ENCODE results near the gene ARHGAP18. TPM values are rescaled to one million over a fixed set of nuclear protein-coding genes. Genes with fewer than 3 reads are reported as not detected.

Gene ARHGAP18
- total RNA-seq, 1 donor from 2014 or later = 4.5 TPM

DNA sequence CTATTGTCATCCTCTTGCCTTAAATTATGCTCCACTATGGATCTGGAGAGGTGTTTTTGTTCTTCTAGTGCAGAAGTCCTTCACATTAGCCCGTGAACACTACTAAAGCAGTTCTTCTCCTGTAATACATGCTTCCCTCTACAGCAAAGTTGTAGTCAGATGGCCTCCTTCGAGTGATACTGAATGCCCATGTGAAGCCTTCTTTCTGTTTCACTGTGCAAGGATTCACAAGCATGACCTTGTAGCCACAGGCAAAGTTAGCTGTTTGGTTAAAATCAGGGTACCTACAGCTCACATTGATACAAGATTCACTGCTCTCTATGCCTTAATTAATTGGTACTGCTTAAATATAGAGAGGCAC, 47.6 kb downstream of the ARHGAP18 start:
- H3K27me3 ChIP-seq (ENCODE audit: control insufficient read depth, insufficient read depth, low read length) = no peaks in the 10 kb centered on the region
- FAIRE-seq = no peak
- no peak for DNase-seq (ENCODE audit: low read depth)
- H3K4me3 ChIP-seq (ENCODE audit: low read depth, low read length) = no peak overlapping the region
- TF ChIP-seq, protein P1, sequence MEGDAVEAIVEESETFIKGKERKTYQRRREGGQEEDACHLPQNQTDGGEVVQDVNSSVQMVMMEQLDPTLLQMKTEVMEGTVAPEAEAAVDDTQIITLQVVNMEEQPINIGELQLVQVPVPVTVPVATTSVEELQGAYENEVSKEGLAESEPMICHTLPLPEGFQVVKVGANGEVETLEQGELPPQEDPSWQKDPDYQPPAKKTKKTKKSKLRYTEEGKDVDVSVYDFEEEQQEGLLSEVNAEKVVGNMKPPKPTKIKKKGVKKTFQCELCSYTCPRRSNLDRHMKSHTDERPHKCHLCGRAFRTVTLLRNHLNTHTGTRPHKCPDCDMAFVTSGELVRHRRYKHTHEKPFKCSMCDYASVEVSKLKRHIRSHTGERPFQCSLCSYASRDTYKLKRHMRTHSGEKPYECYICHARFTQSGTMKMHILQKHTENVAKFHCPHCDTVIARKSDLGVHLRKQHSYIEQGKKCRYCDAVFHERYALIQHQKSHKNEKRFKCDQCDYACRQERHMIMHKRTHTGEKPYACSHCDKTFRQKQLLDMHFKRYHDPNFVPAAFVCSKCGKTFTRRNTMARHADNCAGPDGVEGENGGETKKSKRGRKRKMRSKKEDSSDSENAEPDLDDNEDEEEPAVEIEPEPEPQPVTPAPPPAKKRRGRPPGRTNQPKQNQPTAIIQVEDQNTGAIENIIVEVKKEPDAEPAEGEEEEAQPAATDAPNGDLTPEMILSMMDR (IDR thresholded peaks at IDR 0.05; ENCODE audit: insufficient read depth, low read length, severe bottlenecking) = no peak
- no peaks in the 10 kb centered on the region for H3K36me3 ChIP-seq (ENCODE audit: control insufficient read depth, insufficient read depth, low read length)

DNA sequence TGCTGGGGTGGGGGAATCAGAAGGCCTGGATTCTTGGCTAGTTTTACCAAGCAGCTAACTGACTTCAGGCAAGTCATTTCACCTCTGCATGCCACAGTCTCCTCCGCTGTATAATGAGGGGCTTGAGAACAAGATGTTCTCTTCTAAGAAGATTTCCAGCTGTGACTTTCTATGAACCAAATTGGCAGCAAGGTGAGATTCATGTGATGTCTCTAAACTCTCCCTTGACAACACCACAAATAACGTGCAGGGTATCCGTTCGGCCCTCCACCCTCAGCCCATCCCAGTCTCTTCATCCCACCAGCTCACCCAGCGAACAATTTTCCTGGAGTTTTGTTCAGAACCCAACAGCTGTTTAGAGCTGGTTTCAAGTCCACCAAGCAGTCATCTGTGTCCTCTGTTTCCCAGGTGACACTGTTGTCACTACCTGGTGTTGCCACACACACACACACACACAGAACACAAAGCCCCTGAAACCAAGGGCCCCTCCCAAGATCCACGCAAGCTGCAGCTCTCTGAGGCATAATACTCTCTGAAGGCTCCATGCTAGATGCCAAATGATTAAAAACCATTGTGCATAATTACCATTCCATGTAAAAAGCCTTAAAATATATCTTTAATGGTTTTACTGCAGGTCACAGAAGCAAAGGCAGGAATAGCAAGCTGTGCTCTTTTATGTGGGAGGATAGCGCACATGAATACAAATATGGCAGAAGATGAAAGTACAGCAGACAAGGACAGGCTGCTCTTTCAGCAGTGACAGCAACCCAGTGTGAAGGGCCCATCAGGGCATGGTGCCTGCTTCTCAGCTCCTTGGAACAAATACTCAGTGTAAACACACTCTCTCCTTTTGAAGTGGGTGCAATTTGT, 48.2 kb downstream of the ARHGAP18 start:
- no peak for FAIRE-seq
- H3K4me3 ChIP-seq (ENCODE audit: low read depth, low read length) = no peak overlapping the region
- TF ChIP-seq, protein P1 (IDR thresholded peaks at IDR 0.05; ENCODE audit: insufficient read depth, low read length, severe bottlenecking) = no peak
- H3K27me3 ChIP-seq (ENCODE audit: control insufficient read depth, insufficient read depth, low read length) = no peaks in the 10 kb centered on the region
- DNase-seq (ENCODE audit: low read depth) = no peak
- H3K36me3 ChIP-seq (ENCODE audit: control insufficient read depth, insufficient read depth, low read length) = no peaks in the 10 kb centered on the region

DNA sequence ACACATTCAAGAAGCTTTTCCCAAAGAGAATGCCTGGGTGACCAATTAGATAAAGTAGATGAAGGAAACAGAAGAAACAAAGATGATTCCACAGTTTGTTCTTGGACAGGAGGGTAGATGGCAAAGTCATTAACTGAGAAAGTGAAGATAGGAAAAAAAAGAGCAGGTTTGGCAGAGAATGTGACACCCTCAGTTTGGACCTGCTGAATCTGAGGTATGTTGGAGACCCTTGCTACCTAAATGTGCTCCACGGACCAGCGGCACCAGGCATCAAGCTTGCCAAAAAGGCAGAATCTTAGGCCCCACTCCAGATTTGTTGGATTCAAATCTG, 49.7 kb downstream of the ARHGAP18 start:
- DNase-seq (ENCODE audit: low read depth) = no peak
- Histone ChIP-seq H3K4me3 (ENCODE audit: low read depth, low read length) (no peak overlapping the region), H3K27me3 (ENCODE audit: control insufficient read depth, insufficient read depth, low read length) (no peaks in the 10 kb centered on the region), H3K36me3 (ENCODE audit: control insufficient read depth, insufficient read depth, low read length) (no peaks in the 10 kb centered on the region)
- FAIRE-seq = no peak
- TF ChIP-seq, protein P1 (IDR thresholded peaks at IDR 0.05; ENCODE audit: insufficient read depth, low read length, severe bottlenecking) = no peak

DNA sequence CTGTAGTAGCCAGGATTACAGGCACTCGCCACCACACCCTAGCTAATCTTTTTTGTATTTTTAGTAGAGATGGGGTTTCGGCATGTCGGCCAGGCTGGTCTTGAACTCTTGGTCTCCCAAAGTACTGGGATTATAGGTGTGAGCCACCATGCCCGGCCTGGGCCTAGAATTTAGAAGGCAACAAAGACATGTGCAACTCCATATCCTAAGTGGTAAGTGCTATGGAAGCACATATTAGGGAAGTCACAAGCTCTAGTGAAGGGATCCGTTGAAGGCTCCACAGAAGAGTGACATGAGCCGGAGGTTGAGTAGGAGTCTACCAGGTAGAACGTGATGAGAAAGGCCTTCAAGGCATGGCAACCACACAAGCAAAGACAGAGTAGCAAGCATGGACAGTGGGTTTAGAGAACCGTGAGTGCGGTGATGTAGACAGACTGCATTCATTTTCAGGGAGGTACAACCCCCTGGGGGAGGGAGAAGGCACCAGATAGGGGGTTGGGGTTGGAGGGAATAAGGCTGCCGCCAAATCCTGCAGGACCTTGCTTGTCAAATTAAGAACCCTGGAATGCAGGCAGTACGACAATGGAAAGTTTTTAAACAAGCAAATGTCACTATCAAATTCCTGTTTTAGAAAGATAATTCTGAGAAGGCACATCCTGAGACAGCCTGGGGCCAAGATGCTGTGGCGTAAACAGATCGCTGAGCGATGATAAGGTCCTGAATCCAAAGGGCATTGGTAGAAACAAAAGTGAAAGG, 50.2 kb downstream of the ARHGAP18 start:
- Histone ChIP-seq H3K27me3 (ENCODE audit: control insufficient read depth, insufficient read depth, low read length) (no peaks in the 10 kb centered on the region), H3K36me3 (ENCODE audit: control insufficient read depth, insufficient read depth, low read length) (no peaks in the 10 kb centered on the region), H3K4me3 (ENCODE audit: low read depth, low read length) (no peak overlapping the region)
- TF ChIP-seq, protein P1 (IDR thresholded peaks at IDR 0.05; ENCODE audit: insufficient read depth, low read length, severe bottlenecking) = no peak
- FAIRE-seq (no peak), DNase-seq (ENCODE audit: low read depth) (no peak)

DNA sequence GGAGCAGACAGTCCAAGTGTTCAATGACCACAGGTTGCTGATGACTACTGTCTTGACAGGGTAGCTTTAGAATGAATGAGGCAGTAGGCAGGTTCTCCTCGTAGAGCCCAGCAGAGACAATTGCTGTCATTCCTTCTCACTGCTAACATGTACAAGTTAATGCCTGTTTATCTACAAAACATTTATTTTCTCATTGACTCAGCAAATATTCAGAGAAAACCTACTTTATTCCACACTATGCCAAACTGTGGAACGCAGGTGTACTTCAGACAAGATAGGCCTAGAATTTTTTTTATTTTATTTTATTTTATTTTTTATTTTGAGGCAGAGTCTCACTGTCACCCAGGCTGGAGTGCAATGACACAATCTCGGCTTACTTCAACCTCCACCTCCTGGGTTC, 50.8 kb downstream of the ARHGAP18 start:
- no peak for DNase-seq (ENCODE audit: low read depth)
- Histone ChIP-seq H3K36me3 (ENCODE audit: control insufficient read depth, insufficient read depth, low read length) (no peaks in the 10 kb centered on the region), H3K4me3 (ENCODE audit: low read depth, low read length) (no peak overlapping the region), H3K27me3 (ENCODE audit: control insufficient read depth, insufficient read depth, low read length) (no peaks in the 10 kb centered on the region)
- FAIRE-seq = no peak
- TF ChIP-seq, protein P1 (IDR thresholded peaks at IDR 0.05; ENCODE audit: insufficient read depth, low read length, severe bottlenecking) = no peak

Measured in bronchial epithelial cell (primary cell).